HCT116 (cell line): ENCODE measurements around the gene ARHGAP45. TPM values are rescaled to one million over a fixed set of nuclear protein-coding genes. Genes with fewer than 3 reads are reported as not detected.

Experiments used
- ATAC-seq: fragments of 200-7000 bp; cut with Tn5 transposase; 2 replicates; pipeline ENCODE4 v1.9.1; 2020; ENCODE audit warnings: mild to moderate bottlenecking, moderate library complexity
- BruUV-seq: library from RNA; stranded (reverse); fragments of 400-500 nt; replicated peaks from 2 replicates; lab custom pipeline; 2021; lab: Mats Ljungman, UMichigan
- CTCF ChIA-PET: fragments of 300-600 bp; sonication (Branson Sonifier 250); formaldehyde crosslinking; loops from one replicate; lab custom pipeline; 2021; ENCODE audit warnings: antibody characterized with exemption; lab: Charles Lee
- POLR2A ChIA-PET: fragments of 300-600, 350-600 bp; sonication (Branson Sonifier 250); formaldehyde crosslinking; loops from one replicate; lab custom pipeline; 2021; ENCODE audit warnings: antibody characterized with exemption; lab: Charles Lee
- RAD21 ChIA-PET, 2 experiments: fragments of 300-600 bp; sonication (Branson Sonifier 250); formaldehyde crosslinking; loops; one replicate each; lab custom pipeline; 2023; ENCODE audit warnings: low total read pairs in 2 of 2; ENCODE audit not compliant: uncharacterized antibody in 2 of 2, unreplicated experiment in 2 of 2, low non-redundant PET in 1 of 2; lab: Charles Lee
- DNase-seq: peaks from one replicate; pipeline ENCODE4 v3.0.0-alpha.2; 2010; ENCODE audit warnings: low read depth, low spot score
- H2AFZ ChIP-seq: fragments of 200-600 bp; shearing (Covaris generic), sonication (generic); 2 replicates; pipeline ENCODE4 v1.6.1; 2017; ENCODE audit warnings: low read depth, mixed run types, mixed read lengths, antibody characterized with exemption, low read length; ENCODE audit not compliant: poor library complexity, severe bottlenecking
- H3K27ac ChIP-seq: 2 replicates; pipeline ENCODE4 v1.5.1; 2012; ENCODE audit warnings: low read depth, low read length
- H3K27me3 ChIP-seq: fragments of 200-600 bp; sonication (generic); 2 replicates; pipeline ENCODE4 v1.6.1; 2016; ENCODE audit warnings: mixed run types, low read length, mixed read lengths; ENCODE audit not compliant: insufficient read depth
- H3K36me3 ChIP-seq, 2 experiments: fragments of 200-500 bp in 1 of 2; fragments of 200-600 bp in 1 of 2; sonication (Bioruptor generic) in 1 of 2; sonication (generic) in 1 of 2; 2 replicates each; pipeline versions ENCODE4 v1.5.1 to v1.6.1; 2014 to 2016; ENCODE audit warnings: low read length in 2 of 2, inconsistent platforms in 1 of 2, mixed read lengths in 1 of 2, mixed run types in 1 of 2; ENCODE audit not compliant: insufficient read depth in 2 of 2, control insufficient read depth in 1 of 2
- H3K4me1 ChIP-seq, 2 experiments: fragments of 200-600 bp in 1 of 2; sonication (generic) in 1 of 2; 2 replicates each; pipeline versions ENCODE4 v1.5.1 to v1.6.1; 2012 to 2017; ENCODE audit warnings: low read length in 2 of 2, inconsistent platforms in 1 of 2, mild to moderate bottlenecking in 1 of 2, mixed read lengths in 1 of 2, mixed run types in 1 of 2, moderate library complexity in 1 of 2; ENCODE audit not compliant: insufficient read depth in 2 of 2, control insufficient read depth in 1 of 2
- H3K4me2 ChIP-seq: fragments of 200-600 bp; sonication (generic); 2 replicates; pipeline ENCODE4 v1.6.1; 2017; ENCODE audit warnings: mixed run types, low read length, mixed read lengths
- H3K4me3 ChIP-seq, 2 experiments: fragments of 200-600 bp in 1 of 2; sonication (generic) in 1 of 2; replicated peaks in 1 of 2; 2 replicates each; pipeline ENCODE4 v1.5.1; 2011 to 2016; ENCODE audit warnings: low read length in 2 of 2, control low read depth in 1 of 2, low read depth in 1 of 2, mild to moderate bottlenecking in 1 of 2, mixed read lengths in 1 of 2, mixed run types in 1 of 2
- H3K79me2 ChIP-seq: fragments of 200-600 bp; sonication (generic); 2 replicates; pipeline ENCODE4 v1.6.1; 2017; ENCODE audit warnings: mild to moderate bottlenecking, mixed run types, low read length, moderate library complexity, mixed read lengths; ENCODE audit not compliant: insufficient read depth
- H3K9ac ChIP-seq: fragments of 200-600 bp; sonication (generic); 2 replicates; pipeline ENCODE4 v1.6.1; 2016; ENCODE audit warnings: low read length, mixed read lengths
- H3K9me2 ChIP-seq: fragments of 200-600 bp; sonication (generic), shearing (Covaris generic); 2 replicates; pipeline ENCODE4 v1.6.1; 2017; ENCODE audit warnings: mixed run types, mild to moderate bottlenecking, moderate library complexity; ENCODE audit not compliant: insufficient read depth
- H3K9me3 ChIP-seq, 2 experiments: fragments of 200-500 bp in 1 of 2; fragments of 200-600 bp in 1 of 2; sonication (Bioruptor generic) in 1 of 2; sonication (generic) in 1 of 2; 2 replicates each; pipeline ENCODE4 v1.6.1; 2014 to 2017; ENCODE audit warnings: low read length in 2 of 2, mixed read lengths in 2 of 2, inconsistent platforms in 1 of 2, low read depth in 1 of 2, mild to moderate bottlenecking in 1 of 2, mixed run types in 1 of 2, moderate library complexity in 1 of 2; ENCODE audit not compliant: control insufficient read depth in 1 of 2, insufficient read depth in 1 of 2
- H4K20me1 ChIP-seq: fragments of 200-600 bp; sonication (generic), shearing (Covaris generic); 2 replicates; pipeline ENCODE4 v1.6.1; 2017; ENCODE audit warnings: mixed run types, mild to moderate bottlenecking, moderate library complexity; ENCODE audit not compliant: insufficient read depth
- ATF3 ChIP-seq: IDR thresholded peaks from 2 replicates; pipeline ENCODE4 v1.6.1; 2012
- CBX3 ChIP-seq: IDR thresholded peaks from 2 replicates; pipeline ENCODE4 v1.6.1; 2012; ENCODE audit warnings: low read depth
- ELF1 ChIP-seq: IDR thresholded peaks from 2 replicates; pipeline ENCODE4 v1.6.1; 2012; ENCODE audit warnings: low read depth, borderline replicate concordance
- EZH2 ChIP-seq: fragments of 200-600 bp; sonication (generic); IDR thresholded peaks from 2 replicates; pipeline ENCODE4 v1.6.1; 2017; ENCODE audit warnings: antibody characterized with exemption, mixed run types
- EZH2phosphoT487 ChIP-seq: fragments of 200-600 bp; IDR thresholded peaks from 2 replicates; pipeline ENCODE4 v1.6.1; 2018; ENCODE audit warnings: antibody characterized with exemption, borderline replicate concordance
- FOSL1 ChIP-seq: IDR thresholded peaks from 2 replicates; pipeline ENCODE4 v1.6.1; 2012; ENCODE audit warnings: low read depth
- JUND ChIP-seq: IDR thresholded peaks from 2 replicates; pipeline ENCODE4 v1.6.1; 2012
- MAX ChIP-seq: IDR thresholded peaks from 2 replicates; pipeline ENCODE4 v1.6.1; 2012
- POLR2A ChIP-seq: IDR thresholded peaks from 2 replicates; pipeline ENCODE4 v1.7.0; 2011; ENCODE audit warnings: borderline replicate concordance; ENCODE audit not compliant: insufficient read depth, insufficient read length; ENCODE audit errors: extremely low read depth
- POLR2AphosphoS5 ChIP-seq: IDR thresholded peaks from 2 replicates; pipeline ENCODE4 v1.6.1; 2011; ENCODE audit warnings: mild to moderate bottlenecking, low read depth, low read length, moderate library complexity
- RAD21 ChIP-seq: IDR thresholded peaks from 2 replicates; pipeline ENCODE4 v1.6.1; 2012; ENCODE audit warnings: low read depth, mild to moderate bottlenecking
- SIN3A ChIP-seq: IDR thresholded peaks from 2 replicates; pipeline ENCODE4 v1.6.1; 2012; ENCODE audit warnings: low read depth
- SP1 ChIP-seq: IDR thresholded peaks from 2 replicates; pipeline ENCODE4 v1.6.1; 2012; ENCODE audit warnings: low read depth
- SRF ChIP-seq: IDR thresholded peaks from 2 replicates; pipeline ENCODE4 v1.6.1; 2012; ENCODE audit warnings: low read depth
- TCF7L2 ChIP-seq: IDR thresholded peaks from 2 replicates; pipeline ENCODE4 v1.7.0; 2011; ENCODE audit warnings: borderline replicate concordance, inconsistent platforms; ENCODE audit not compliant: insufficient read depth, insufficient read length; ENCODE audit errors: extremely low read depth
- ZFX ChIP-seq: fragments of 450-650 bp; IDR thresholded peaks from 2 replicates; pipeline ENCODE4 v1.6.1; 2017
- ZNF274 ChIP-seq: fragments of 200-500 bp; sonication (Bioruptor generic); IDR thresholded peaks from 2 replicates; pipeline ENCODE4 v1.6.1; 2014; ENCODE audit warnings: mild to moderate bottlenecking, low read depth, low read length, inconsistent platforms
- intact Hi-C: fragments of 100-400 bp; cut with micrococcal nuclease; formaldehyde crosslinking; loops from 2 replicates; pipeline ENCODE4 v1.10.0; 2022
- total RNA-seq: library from RNA; stranded (reverse); gene quantifications from one replicate; pipeline ENCODE4 v1.2.1, GENCODE V29; 2021; ENCODE audit not compliant: unreplicated experiment
- TF ChIP-seq, protein P1 (sequence below): IDR thresholded peaks from 2 replicates; pipeline ENCODE4 v1.6.1; 2011; ENCODE audit warnings: mild to moderate bottlenecking, low read length, moderate library complexity; ENCODE audit not compliant: insufficient replicate concordance; ENCODE audit errors: extremely low read depth

ARHGAP45 gene
- total RNA-seq, 1 experiment from 2014 or later, result 30.4 TPM

- DNase-seq (no peak), ATAC-seq (no peak)
- Histone ChIP-seq H3K4me1 (peaks cover 0 to 17% of the 10 kb centered on the region in 2 experiments; a peak in 3 of 4 replicates), H4K20me1 (no peaks in the 10 kb centered on the region), H3K4me3 (no peak overlapping the region), H3K4me2 (no peak overlapping the region), H3K79me2 (peaks cover 25% of the 10 kb centered on the region; the same call in 1 of the 2 replicates), H3K27me3 (no peaks in the 10 kb centered on the region), H3K9ac (no peak overlapping the region), H3K27ac (no peak overlapping the region; the same call in 1 of the 2 replicates), H3K9me2 (no peaks in the 10 kb centered on the region), H3K9me3 (no peaks in the 10 kb centered on the region), H2AFZ (no peak overlapping the region), H3K36me3 (peaks cover 6 to 25% of the 10 kb centered on the region in 2 experiments; a peak in 2 of 4 replicates)
- TF ChIP-seq CBX3 (no peak), TCF7L2 (no peak), EZH2phosphoT487 (no peak), ZFX (no peak), RAD21 (no peak), SP1 (no peak), POLR2A (no peak), SRF (no peak), JUND (no peak), EZH2 (no peak), ZNF274 (no peak), ATF3 (no peak)
- CTCF ChIA-PET, result no interaction called here
- POLR2A ChIA-PET, result no interaction called here
- BruUV-seq, result no TSS peak
- intact Hi-C loops, result no loop called here
- RAD21 ChIA-PET, result no interaction called here
Observed at GRCh38 chr19:1126984-1127760, 60.2 kb downstream of the ARHGAP45 start.

GRCh38 chr19:1128106-1128505 lies 61.1 kb downstream of the ARHGAP45 start:
- no TSS peak for BruUV-seq
- H3K9me2 ChIP-seq, result no peaks in the 10 kb centered on the region
- H3K4me2 ChIP-seq, result no peak overlapping the region
- ChIA-PET RAD21 (no interaction called here), POLR2A (no interaction called here), CTCF (no interaction called here)
- H4K20me1 ChIP-seq, result no peaks in the 10 kb centered on the region
- H2AFZ ChIP-seq, result no peak overlapping the region
- no peak for ATAC-seq
- peaks cover 0 to 14% of the 10 kb centered on the region in 2 experiments; a peak in 3 of 4 replicates for H3K4me1 ChIP-seq
- H3K9me3 ChIP-seq, result no peaks in the 10 kb centered on the region
- H3K79me2 ChIP-seq, result peaks cover 29% of the 10 kb centered on the region; the same call in 1 of the 2 replicates
- no peak for DNase-seq
- H3K4me3 ChIP-seq, result no peak overlapping the region
- H3K9ac ChIP-seq, result no peak overlapping the region
- no peaks in the 10 kb centered on the region for H3K27me3 ChIP-seq
- no peak overlapping the region for H3K27ac ChIP-seq
- peaks cover 0 to 20% of the 10 kb centered on the region in 2 experiments; a peak in 2 of 4 replicates for H3K36me3 ChIP-seq
- intact Hi-C loops, result no loop called here
- no peak for TF ChIP-seq POLR2AphosphoS5
- TF ChIP-seq, protein P1, sequence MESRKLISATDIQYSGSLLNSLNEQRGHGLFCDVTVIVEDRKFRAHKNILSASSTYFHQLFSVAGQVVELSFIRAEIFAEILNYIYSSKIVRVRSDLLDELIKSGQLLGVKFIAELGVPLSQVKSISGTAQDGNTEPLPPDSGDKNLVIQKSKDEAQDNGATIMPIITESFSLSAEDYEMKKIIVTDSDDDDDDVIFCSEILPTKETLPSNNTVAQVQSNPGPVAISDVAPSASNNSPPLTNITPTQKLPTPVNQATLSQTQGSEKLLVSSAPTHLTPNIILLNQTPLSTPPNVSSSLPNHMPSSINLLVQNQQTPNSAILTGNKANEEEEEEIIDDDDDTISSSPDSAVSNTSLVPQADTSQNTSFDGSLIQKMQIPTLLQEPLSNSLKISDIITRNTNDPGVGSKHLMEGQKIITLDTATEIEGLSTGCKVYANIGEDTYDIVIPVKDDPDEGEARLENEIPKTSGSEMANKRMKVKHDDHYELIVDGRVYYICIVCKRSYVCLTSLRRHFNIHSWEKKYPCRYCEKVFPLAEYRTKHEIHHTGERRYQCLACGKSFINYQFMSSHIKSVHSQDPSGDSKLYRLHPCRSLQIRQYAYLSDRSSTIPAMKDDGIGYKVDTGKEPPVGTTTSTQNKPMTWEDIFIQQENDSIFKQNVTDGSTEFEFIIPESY, result no peak
- TF ChIP-seq EZH2phosphoT487, result no peak
- TF ChIP-seq RAD21, result no peak
- TF ChIP-seq EZH2, result no peak
- TF ChIP-seq MAX, result no peak
- no peak for TF ChIP-seq SIN3A
- TF ChIP-seq ELF1, result no peak
- TF ChIP-seq FOSL1, result no peak
